Fibroblast of skin of abdomen (primary cell): ENCODE data around the gene DLGAP3.
"Not testable (repeated sequence)": the region's sequence is repeated elsewhere in the genome, so short reads cannot be mapped to it uniquely, and the experiment has no call there.

Experiments
- DNase-seq: peaks from one replicate; pipeline ENCODE4 v3.0.0-alpha.2; 2013

DLGAP3 gene

GRCh38 chr1:34828611-34829010, 100.8 kb downstream of the DLGAP3 start:
- DNase-seq: no peak

- no peak for DNase-seq
Observed at GRCh38 chr1:34827341-34827941, 102.0 kb downstream of the DLGAP3 start.

GRCh38 chr1:34825455-34826091, 103.9 kb downstream of the DLGAP3 start:
- DNase-seq: no peak

GRCh38 chr1:34824817-34825454, 104.5 kb downstream of the DLGAP3 start:
- no peak for DNase-seq

GRCh38 chr1:34822202-34822601, 107.2 kb downstream of the DLGAP3 start:
- no peak for DNase-seq

GRCh38 chr1:34818862-34819261, 110.6 kb downstream of the DLGAP3 start:
- not testable (repeated sequence) for DNase-seq

- no peak for DNase-seq
Observed at GRCh38 chr1:34816778-34817177, 112.7 kb downstream of the DLGAP3 start.

GRCh38 chr1:34816332-34816731, 113.1 kb downstream of the DLGAP3 start:
- no peak for DNase-seq
